Measurements from ENCODE around the gene ABCA6. TPM values are rescaled to one million over a fixed set of nuclear protein-coding genes. Genes with fewer than 3 reads are reported as not detected.
"Not testable (repeated sequence)": the region's sequence is repeated elsewhere in the genome, so short reads cannot be mapped to it uniquely, and the experiment has no call there.

The ABCA6 gene
- 25.7 TPM for total RNA-seq
- long read RNA-seq, full-length matches to known transcripts, result 2 of 5 reads
- long read RNA-seq, partial matches to known transcripts, result 3 of 5 reads
- long read RNA-seq, other reads (novel, unspliced or antisense), result 0 of 5 reads

- DNase-seq (ENCODE audit: missing footprints) (no peak), ATAC-seq (peak; percentile 92)
- intact Hi-C loops (cut with DNase I), result no loop called here
These were observed at the start of gene ABCA6 for GRCh38 chr17:69141431-69142174. TSS of gene ABCA6 (minus strand) at chr17:69141895. CDS start at chr17:69140703, 1,192 bp downstream.

GRCh38 chr17:69188796-69189195 lies 47.1 kb upstream of the ABCA6 start:
- DNase-seq (ENCODE audit: missing footprints), result no peak
- intact Hi-C loops (cut with DNase I), result no loop called here
- ATAC-seq, result no peak

- DNase-seq (ENCODE audit: missing footprints), result no peak
- no peak for ATAC-seq
- intact Hi-C loops (cut with DNase I), result no loop called here
These were observed 46.4 kb upstream of the ABCA6 start for GRCh38 chr17:69188064-69188463.

- intact Hi-C loops (cut with DNase I), result no loop called here
- DNase-seq (ENCODE audit: missing footprints) (no peak), ATAC-seq (no peak)
These were observed 45.6 kb upstream of the ABCA6 start for GRCh38 chr17:69187294-69187693.

- no peak for ATAC-seq
- no peak for DNase-seq (ENCODE audit: missing footprints)
- intact Hi-C loops (cut with DNase I), result no loop called here
These were observed 37.7 kb upstream of the ABCA6 start for GRCh38 chr17:69179227-69179952.

GRCh38 chr17:69176457-69176795 lies 34.7 kb upstream of the ABCA6 start:
- intact Hi-C loops (cut with DNase I), result no loop called here

GRCh38 chr17:69175625-69176456 lies 34.1 kb upstream of the ABCA6 start:
- no peak for DNase-seq (ENCODE audit: missing footprints)
- intact Hi-C loops (cut with DNase I), result no loop called here
- ATAC-seq, result peak; percentile 57

More at GRCh38 chr17:69176457-69176795, 34.7 kb upstream of the ABCA6 start:
- DNase-seq (ENCODE audit: missing footprints) (no peak), ATAC-seq (no peak)

- no peak for ATAC-seq
- intact Hi-C loops (cut with DNase I), result no loop called here
- no peak for DNase-seq (ENCODE audit: missing footprints)
These were observed 33.5 kb upstream of the ABCA6 start for GRCh38 chr17:69175262-69175624.

GRCh38 chr17:69173118-69173517 lies 31.4 kb upstream of the ABCA6 start:
- no peak for ATAC-seq

GRCh38 chr17:69170377-69170776 lies 28.7 kb upstream of the ABCA6 start:
- peak; percentile 46 for ATAC-seq
- intact Hi-C loops (cut with DNase I), result no loop called here
- no peak for DNase-seq (ENCODE audit: missing footprints)

More at GRCh38 chr17:69173118-69173517, 31.4 kb upstream of the ABCA6 start:
- intact Hi-C loops (cut with DNase I), result no loop called here
- no peak for DNase-seq (ENCODE audit: missing footprints)

- DNase-seq (ENCODE audit: missing footprints); ATAC-seq; intact Hi-C loops (cut with DNase I): not testable (repeated sequence)
These were observed 26.9 kb upstream of the ABCA6 start for GRCh38 chr17:69168642-69169041.

GRCh38 chr17:69166957-69167356 lies 25.3 kb upstream of the ABCA6 start:
- ATAC-seq, result no peak
- no peak for DNase-seq (ENCODE audit: missing footprints)
- intact Hi-C loops (cut with DNase I), result no loop called here

GRCh38 chr17:69164206-69164605 lies 22.5 kb upstream of the ABCA6 start:
- intact Hi-C loops (cut with DNase I), result no loop called here
- no peak for ATAC-seq
- DNase-seq (ENCODE audit: missing footprints), result no peak

- ATAC-seq, result no peak
- intact Hi-C loops (cut with DNase I), result no loop called here
- DNase-seq (ENCODE audit: missing footprints), result no peak
These were observed 17.7 kb upstream of the ABCA6 start for GRCh38 chr17:69159418-69159817.

GRCh38 chr17:69154267-69154666 lies 12.6 kb upstream of the ABCA6 start:
- no peak for ATAC-seq
- intact Hi-C loops (cut with DNase I), result no loop called here
- no peak for DNase-seq (ENCODE audit: missing footprints)

GRCh38 chr17:69150333-69150732 lies 8.6 kb upstream of the ABCA6 start:
- DNase-seq (ENCODE audit: missing footprints) (no peak), ATAC-seq (no peak)
- intact Hi-C loops (cut with DNase I), result no loop called here

- intact Hi-C loops (cut with DNase I), result no loop called here
These were observed 5.8 kb upstream of the ABCA6 start for GRCh38 chr17:69147460-69147859.

GRCh38 chr17:69144331-69145255 lies 2.9 kb upstream of the ABCA6 start:
- DNase-seq (ENCODE audit: missing footprints) (no peak), ATAC-seq (no peak)
- intact Hi-C loops (cut with DNase I), result no loop called here

More at GRCh38 chr17:69147460-69147859, 5.8 kb upstream of the ABCA6 start:
- ATAC-seq, result no peak
- DNase-seq (ENCODE audit: missing footprints), result no peak
